HG02943 (cell line): ENCODE data around the gene KRTAP10-4.
"Not testable (repeated sequence)": the region's sequence is repeated elsewhere in the genome, so short reads cannot be mapped to it uniquely, and the experiment has no call there.

Experiments
- ATAC-seq: cut with Tn5 transposase; IDR thresholded peaks from one replicate; pipeline ENCODE4 v1.9.1; 2021; ENCODE audit warnings: mild to moderate bottlenecking, low read depth, moderate library complexity; ENCODE audit not compliant: unreplicated experiment

KRTAP10-4 gene

DNA sequence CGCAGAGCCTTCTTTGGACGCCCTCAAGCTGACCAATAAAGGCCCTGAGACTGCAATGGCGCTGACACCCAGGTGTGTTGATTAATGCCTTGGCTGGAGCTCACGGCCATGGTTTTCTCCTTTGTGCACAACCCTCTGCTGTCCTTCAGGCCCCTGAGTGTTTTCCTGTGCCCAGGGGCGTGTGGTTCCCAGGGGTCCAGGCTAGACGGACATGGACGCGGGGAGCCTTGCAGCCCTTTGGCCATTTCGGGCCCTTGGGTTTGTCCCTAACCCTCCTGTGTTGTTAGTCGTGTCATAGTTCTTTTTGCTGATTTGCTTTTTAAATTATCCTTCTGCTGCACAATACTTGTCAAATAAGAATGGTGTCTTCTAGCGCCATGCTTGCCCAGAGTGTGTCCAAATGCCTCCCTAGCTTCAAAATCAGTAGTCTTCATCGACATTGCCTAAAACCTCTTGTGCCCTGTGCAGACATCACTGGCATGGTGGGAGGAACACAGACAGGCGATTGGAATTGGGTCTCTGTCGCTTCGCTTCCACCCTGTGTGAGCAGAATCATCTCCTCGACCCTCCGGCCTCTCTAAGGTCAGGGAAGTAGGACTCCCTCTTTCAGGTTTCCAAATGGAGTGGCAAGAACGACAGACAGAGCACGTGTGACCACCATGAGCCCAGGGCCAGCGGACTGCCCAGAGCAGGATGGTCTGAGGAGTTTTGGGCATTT, 1.9 kb downstream of the KRTAP10-4 start:
- ATAC-seq = no peak

GRCh38 chr21:44576025-44576420, 2.5 kb downstream of the KRTAP10-4 start:
- ATAC-seq = no peak

GRCh38 chr21:44578371-44579055, 5.0 kb downstream of the KRTAP10-4 start:
- ATAC-seq = no peak

DNA sequence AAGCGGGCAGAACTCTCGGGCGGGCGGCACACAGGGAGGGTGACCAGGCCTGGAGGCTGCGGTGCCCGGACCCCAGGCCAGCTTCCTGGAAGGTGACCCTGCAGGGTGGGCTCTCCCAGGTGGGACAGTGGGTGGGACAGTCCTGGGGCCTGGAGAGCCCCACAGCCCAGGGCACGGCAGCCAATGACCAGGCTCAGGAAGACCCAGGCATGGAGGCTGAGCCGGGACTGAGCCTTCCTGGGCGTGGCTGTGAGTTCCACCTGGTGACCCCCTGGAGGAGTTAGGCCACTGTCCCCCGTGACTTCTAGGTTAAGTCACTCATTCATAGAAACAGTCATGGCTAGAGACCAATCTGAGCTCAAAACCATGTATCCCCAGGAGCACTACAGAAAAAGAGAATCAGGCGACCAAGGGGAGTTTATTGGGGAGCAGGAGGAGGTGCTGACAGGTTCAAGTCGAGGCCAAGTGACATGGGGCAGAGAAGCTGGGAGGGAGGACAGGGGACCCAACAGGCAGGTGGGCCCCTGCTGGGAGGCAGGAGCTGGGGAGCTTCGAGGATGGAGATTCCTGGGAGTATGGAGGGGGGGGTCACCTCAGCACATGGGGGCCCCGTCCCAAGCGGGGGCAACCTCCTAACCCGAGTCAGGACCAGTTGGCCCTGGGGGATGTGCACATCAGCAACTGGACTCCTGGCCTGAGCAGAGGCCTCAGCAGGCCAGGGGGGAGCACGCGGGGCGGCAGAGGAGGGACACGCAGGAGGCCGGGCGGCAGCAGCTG, 5.7 kb downstream of the KRTAP10-4 start:
- ATAC-seq = no peak

GRCh38 chr21:44579833-44580144, 6.3 kb downstream of the KRTAP10-4 start:
- no peak for ATAC-seq

DNA sequence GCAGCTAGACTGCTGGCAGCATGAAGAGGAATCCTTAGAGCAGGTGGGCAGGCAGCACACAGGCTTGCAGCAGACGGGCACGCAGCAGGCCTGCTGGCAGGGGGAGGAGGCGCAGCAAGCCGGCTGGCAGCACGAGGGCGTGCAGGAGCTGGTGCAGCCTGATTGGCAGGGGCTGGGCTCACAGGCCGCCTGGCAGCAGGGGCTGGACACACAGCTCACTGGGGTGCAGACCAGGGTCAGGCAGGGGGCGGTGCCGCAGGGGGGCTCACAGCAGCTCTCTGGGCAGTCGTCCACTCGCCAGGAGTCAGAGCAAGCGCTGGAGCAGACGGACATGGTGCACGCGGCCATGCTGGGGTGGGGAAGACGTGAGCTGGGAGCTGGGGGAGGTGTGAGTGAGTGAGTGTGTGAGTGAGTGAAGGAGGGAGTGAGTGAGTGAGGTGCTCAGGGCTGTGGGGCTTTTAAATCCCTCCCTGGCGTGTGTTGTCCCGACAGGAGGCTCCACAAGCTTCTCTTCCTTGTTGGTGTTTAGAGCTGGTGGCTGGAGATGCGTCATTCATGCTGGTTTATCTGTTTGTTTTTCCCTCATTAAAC, 6.8 kb downstream of the KRTAP10-4 start, which contains the start of gene KRTAP10-5:
TSS of gene KRTAP10-5 (minus strand) at position 374 of the 591 bp plus-strand sequence. CDS start at position 348, 26 bp downstream.
- ATAC-seq = not testable (repeated sequence)

GRCh38 chr21:44581158-44581557, 7.6 kb downstream of the KRTAP10-4 start:
- no peak for ATAC-seq

GRCh38 chr21:44582055-44582454, 8.5 kb downstream of the KRTAP10-4 start:
- no peak for ATAC-seq

- no peak for ATAC-seq
Observed at GRCh38 chr21:44583089-44583799, 9.7 kb downstream of the KRTAP10-4 start.

- no peak for ATAC-seq
Observed at GRCh38 chr21:44583800-44584147, 10.2 kb downstream of the KRTAP10-4 start.

- ATAC-seq = no peak
Observed at GRCh38 chr21:44585892-44586291, 12.4 kb downstream of the KRTAP10-4 start.

GRCh38 chr21:44589094-44589493, 15.6 kb downstream of the KRTAP10-4 start:
- ATAC-seq = no peak

DNA sequence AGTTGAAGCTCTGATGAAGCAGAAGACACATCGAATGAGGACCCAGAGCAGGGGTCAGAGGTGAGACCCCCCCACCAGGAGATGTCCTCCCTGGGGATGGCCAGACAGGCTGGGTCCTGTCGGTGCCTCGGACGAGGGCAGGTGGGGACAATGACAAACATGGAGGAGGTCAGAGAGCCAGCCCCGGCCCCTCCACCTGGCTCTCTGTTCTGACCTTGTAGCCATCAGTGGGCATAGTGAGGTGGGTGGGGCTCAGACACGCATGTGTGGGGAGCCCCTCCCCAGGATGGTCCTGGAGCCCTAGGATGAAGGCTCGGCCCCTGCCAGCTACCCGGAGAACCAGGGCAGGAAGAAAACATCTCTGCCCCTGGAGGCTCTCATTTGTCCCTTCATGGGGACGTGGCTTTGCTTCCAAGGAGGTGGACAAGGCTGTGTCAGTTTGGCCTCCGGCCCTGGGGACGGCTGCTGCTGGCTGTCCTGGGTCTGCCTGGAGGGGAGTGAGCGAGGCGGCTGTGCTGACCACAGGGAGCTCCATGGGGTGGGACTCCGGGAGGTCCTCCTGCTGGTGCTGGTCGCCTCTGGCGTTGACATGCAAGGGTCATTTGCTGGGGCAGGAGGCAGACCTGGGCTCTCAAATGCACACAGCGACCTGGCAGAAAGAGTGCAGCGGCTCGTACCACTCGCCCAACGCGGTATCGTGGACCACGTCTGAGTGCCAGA, 16.2 kb downstream of the KRTAP10-4 start:
- no peak for ATAC-seq

- no peak for ATAC-seq
Observed at GRCh38 chr21:44590311-44590721, 16.8 kb downstream of the KRTAP10-4 start.

DNA sequence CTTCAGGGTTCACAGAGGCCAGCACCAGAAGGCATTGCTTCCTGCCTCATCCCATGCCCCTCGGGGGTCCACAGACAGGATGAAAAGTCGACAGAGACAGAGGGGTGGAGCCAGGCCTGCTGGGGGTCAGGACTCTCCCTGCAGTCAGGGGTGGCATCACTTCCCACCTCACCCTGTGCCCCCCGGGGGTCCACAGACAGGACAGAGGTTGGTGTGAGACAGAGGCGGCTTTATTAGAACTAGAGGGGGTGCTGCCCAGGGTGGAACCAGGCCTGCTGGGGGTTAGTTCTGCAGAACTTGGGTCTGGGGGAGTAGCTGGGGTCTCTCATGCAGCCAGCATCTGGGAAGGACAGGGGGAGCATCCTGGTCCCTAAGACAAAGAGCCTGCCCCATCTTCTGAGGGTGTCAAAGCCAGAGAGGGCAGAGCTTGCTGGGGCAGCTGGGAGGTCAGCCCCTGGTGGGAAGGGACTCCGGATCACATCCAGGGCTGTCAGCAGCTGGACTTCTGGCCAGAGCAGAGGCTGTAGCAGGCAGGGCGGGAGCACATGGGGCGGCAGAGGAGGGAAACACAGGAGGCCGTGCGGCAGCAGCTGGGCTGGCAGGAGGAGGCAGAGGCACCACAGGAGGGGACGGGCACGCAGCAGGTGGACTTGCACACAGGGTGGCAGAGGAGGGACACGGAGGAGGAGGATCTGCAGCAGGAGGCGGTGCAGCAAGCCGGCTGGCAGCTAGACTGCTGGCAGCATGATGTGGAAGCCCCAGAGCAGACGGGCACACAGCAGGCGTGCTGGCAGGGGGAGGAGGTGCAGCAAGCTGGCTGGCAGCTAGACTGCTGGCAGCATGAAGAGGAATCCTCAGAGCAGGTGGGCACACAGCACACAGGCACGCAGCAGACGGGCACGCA, 17.6 kb downstream of the KRTAP10-4 start:
- ATAC-seq = not testable (repeated sequence)

- ATAC-seq = not testable (repeated sequence)
Observed at GRCh38 chr21:44591801-44592130, 18.2 kb downstream of the KRTAP10-4 start.

- ATAC-seq = no peak
Observed at GRCh38 chr21:44592446-44593311, 19.1 kb downstream of the KRTAP10-4 start, which contains the start of gene KRTAP10-6. KRTAP10-6 (minus strand) TSS chr21:44592505; CDS start chr21:44592484, 21 bp downstream.
